Measurements from ENCODE around the gene TAS2R30. TPM values are rescaled to one million over a fixed set of nuclear protein-coding genes. Genes with fewer than 3 reads are reported as not detected.

The TAS2R30 gene
- total RNA-seq, 4 donors from 2014 or later, result 6.2 to 12.9 (median 10.4) TPM

DNA sequence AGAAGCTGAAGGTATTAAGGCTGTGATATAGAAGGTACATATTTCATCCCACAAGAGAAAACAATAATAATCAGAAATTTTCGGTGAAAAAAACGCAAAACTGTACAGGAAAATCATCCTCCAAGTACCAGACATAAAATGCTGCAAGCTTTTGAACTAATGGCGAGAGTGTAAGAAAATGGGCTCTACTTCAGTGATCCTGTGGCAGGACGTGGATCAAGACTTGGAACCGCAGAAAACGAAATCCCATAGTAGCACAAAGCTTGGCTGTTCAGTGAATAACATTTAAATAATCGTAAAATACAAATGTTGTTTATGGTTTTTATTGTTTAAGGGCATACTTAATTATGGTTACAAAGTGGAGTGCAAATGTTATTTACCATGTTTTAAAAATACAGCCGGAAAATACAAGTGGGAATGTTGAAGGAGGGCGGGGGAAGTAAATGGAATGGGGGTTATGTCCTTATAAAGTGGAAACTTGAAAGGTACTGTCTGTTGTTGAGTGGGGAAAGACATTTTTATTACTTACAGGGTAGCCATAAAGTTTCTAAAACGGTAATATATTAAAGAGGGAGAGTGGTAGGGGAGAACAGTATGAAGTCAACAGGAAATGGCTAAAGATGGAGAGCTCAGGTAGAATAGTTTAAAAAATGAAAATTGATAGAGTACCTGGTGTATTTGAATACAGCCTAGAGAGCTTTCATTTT lies 37.7 kb upstream of the TAS2R30 start:
- Histone ChIP-seq H3K4me3 (peak overlapping the region; percentile 51 to 94 (median 82)), H3K36me3 (no peaks in the 10 kb centered on the region), H3K27ac (peak overlapping the region; percentile 86 to 96 (median 94)), H3K4me1 (peaks cover 0 to 17% (median 3%) of the 10 kb centered on the region in 4 donors), H3K27me3 (no peaks in the 10 kb centered on the region), H3K9me3 (no peaks in the 10 kb centered on the region)
- TF ChIP-seq, protein P1, sequence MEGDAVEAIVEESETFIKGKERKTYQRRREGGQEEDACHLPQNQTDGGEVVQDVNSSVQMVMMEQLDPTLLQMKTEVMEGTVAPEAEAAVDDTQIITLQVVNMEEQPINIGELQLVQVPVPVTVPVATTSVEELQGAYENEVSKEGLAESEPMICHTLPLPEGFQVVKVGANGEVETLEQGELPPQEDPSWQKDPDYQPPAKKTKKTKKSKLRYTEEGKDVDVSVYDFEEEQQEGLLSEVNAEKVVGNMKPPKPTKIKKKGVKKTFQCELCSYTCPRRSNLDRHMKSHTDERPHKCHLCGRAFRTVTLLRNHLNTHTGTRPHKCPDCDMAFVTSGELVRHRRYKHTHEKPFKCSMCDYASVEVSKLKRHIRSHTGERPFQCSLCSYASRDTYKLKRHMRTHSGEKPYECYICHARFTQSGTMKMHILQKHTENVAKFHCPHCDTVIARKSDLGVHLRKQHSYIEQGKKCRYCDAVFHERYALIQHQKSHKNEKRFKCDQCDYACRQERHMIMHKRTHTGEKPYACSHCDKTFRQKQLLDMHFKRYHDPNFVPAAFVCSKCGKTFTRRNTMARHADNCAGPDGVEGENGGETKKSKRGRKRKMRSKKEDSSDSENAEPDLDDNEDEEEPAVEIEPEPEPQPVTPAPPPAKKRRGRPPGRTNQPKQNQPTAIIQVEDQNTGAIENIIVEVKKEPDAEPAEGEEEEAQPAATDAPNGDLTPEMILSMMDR (IDR thresholded peaks at IDR 0.05), result no peak
- TF ChIP-seq POLR2A (IDR thresholded peaks at IDR 0.05), result no peak
- no peak for DNase-seq

DNA sequence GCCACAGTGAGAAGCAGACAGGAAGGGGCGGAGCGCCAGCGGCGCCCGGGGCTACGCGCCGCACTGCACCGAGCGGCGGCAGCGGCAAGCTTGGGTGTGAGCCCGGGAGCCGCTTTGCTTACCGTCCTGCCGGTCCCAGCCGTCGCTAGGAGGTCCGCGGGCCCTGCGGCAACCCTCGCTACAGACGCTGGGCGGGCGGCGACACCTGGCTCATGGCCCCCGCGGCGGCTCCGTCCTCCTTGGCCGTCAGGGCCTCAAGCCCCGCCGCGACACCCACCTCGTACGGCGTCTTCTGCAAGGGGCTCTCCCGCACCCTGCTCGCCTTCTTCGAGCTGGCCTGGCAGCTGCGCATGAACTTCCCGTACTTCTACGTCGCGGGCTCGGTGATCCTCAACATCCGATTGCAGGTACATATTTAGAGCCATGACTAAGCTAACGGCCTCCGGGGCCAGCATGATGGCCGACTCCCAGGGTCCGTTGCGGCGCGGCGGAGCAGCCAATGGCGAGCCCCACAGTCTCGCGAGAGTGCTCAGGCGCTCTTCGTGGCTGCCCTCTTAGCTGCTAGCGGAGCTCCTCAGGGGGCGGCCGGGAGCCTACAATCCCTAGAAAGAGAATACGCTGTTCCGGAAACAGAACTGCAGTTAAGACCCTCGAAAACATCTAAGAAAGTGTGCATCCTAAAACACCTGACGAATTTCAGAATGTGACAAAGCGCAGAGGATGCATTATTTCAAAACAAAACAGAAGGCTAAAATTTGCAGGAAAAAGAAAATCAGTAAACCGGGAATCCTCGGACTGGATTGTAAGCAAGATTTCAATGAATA lies 36.9 kb upstream of the TAS2R30 start, which contains the start of gene SMIM10L1:
SMIM10L1 (plus strand) TSS at position 50 of the 824 bp plus-strand sequence; CDS start at position 213, 163 bp downstream.
- DNase-seq, result peak; percentile 87 to 96 (median 91)
- peak within 1 kb of the TSS; percentile 51 to 94 (median 82) for H3K4me3 ChIP-seq
- no peaks in the 10 kb centered on the region for H3K9me3 ChIP-seq
- peak within 1 kb of the TSS; percentile 86 to 96 (median 94) for H3K27ac ChIP-seq
- TF ChIP-seq, protein P1 (IDR thresholded peaks at IDR 0.05), result peak in 1 of 6 experiments; percentile 18
- peak; percentile 42 to 61 for TF ChIP-seq POLR2A (IDR thresholded peaks at IDR 0.05)
- H3K4me1 ChIP-seq, result peaks cover 0 to 17% (median 3%) of the 10 kb centered on the region in 4 donors
- H3K27me3 ChIP-seq, result no peaks in the 10 kb centered on the region
- no peaks in the 10 kb centered on the region for H3K36me3 ChIP-seq

DNA sequence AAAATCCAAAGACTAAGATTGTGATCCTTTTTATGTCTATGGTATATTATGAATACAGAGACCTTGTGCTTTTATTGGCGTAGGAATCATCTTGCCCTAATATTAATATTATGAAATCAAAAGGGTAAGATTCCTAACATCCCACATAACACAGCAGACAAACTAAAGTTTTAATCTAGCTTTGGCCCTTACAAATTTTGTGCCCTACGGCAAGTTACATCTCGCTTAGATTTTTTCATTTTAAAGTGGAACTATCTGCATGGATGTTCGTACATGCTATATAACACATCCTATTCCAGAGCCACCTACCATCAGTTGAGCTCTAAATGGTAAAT lies 36.3 kb upstream of the TAS2R30 start:
- no peaks in the 10 kb centered on the region for H3K36me3 ChIP-seq
- H3K27ac ChIP-seq, result peak overlapping the region; percentile 86 to 96 (median 94)
- TF ChIP-seq, protein P1 (IDR thresholded peaks at IDR 0.05), result no peak
- TF ChIP-seq POLR2A (IDR thresholded peaks at IDR 0.05), result no peak
- H3K27me3 ChIP-seq, result no peaks in the 10 kb centered on the region
- peak overlapping the region; percentile 51 to 94 (median 82) for H3K4me3 ChIP-seq
- no peaks in the 10 kb centered on the region for H3K9me3 ChIP-seq
- no peak for DNase-seq
- H3K4me1 ChIP-seq, result peaks cover 0 to 17% (median 3%) of the 10 kb centered on the region in 4 donors

DNA sequence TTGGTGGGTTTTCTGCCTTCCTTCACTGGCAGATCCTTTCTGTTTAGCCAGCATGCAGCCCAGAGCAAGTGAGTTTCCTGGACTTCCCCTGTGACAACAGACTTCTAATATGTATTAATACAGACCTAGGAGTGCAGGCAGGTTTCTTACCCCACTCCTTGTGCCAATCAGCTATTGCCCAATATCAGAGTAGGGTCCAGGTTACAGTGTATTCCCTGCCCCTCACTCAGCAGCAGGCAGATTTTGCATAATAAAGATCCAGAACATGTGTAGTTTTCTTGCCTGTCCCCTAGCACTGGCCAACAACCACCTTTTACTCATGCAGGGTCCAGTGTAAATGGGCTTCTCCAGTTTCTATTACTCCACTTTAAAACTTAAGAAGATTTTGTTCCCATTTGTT lies 31.9 kb upstream of the TAS2R30 start:
- DNase-seq, result no peak
- Histone ChIP-seq H3K27ac (no peak overlapping the region), H3K4me3 (no peak overlapping the region), H3K9me3 (no peaks in the 10 kb centered on the region), H3K36me3 (peaks cover 0 to 8% (median 0%) of the 10 kb centered on the region in 3 donors), H3K4me1 (peaks cover 0 to 12% (median 0%) of the 10 kb centered on the region in 4 donors), H3K27me3 (no peaks in the 10 kb centered on the region)
- TF ChIP-seq, protein P1 (IDR thresholded peaks at IDR 0.05), result no peak
- no peak for TF ChIP-seq POLR2A (IDR thresholded peaks at IDR 0.05)

DNA sequence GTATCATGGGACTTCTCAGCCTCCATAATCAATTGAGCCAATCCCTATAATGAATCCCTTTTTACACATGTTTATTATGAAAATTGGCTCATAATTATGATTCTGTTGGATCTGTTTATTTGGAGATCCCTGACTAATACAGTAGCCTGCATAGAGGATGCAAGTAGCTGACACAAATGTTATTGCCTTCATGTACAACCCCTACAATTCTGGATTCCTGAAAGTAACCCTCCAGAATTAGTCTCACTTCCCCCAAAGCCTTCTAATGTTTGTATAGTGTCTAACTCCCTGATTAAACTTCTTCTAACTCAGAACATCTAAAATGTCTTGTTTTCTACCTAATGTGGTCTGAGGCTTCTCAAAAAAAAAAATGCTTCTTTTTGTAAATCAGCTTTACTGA lies 29.9 kb upstream of the TAS2R30 start:
- Histone ChIP-seq H3K27me3 (no peaks in the 10 kb centered on the region), H3K9me3 (no peaks in the 10 kb centered on the region), H3K4me3 (no peak overlapping the region), H3K36me3 (peaks cover 0 to 9% (median 0%) of the 10 kb centered on the region in 3 donors), H3K27ac (no peak overlapping the region), H3K4me1 (no peaks in the 10 kb centered on the region)
- TF ChIP-seq, protein P1 (IDR thresholded peaks at IDR 0.05), result no peak
- no peak for TF ChIP-seq POLR2A (IDR thresholded peaks at IDR 0.05)
- no peak for DNase-seq
